ENCODE data around the gene DIAPH1. TPM values are rescaled to one million over a fixed set of nuclear protein-coding genes. Genes with fewer than 3 reads are reported as not detected.
A peak's percentile ranks its signal among the peaks of the same experiment; 100 is the strongest.

The DIAPH1 gene
- total RNA-seq, 3 donors from 2014 or later: 58.8 to 64.8 (median 63.6) TPM

DNA sequence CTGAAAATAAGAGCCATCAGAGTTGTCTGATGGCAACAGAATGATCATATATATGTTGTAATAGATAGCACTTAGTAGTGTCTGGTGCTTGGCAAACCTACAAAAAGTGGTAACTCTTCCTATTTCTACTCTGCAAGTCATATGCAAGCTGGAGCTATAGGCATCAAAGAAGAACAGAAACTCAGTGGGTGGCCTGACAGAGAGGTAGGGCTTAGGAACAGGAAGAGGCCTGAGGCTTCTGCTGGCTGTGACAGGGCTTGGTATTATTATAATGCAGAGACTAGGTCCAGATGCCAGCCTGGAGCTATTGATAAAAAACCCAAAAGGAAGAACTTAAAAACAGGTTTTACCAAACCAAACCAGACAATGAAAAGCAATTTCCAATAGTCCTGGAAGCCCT lies 4.4 kb upstream of the DIAPH1 start:
- H3K27me3 ChIP-seq: no peaks in the 10 kb centered on the region
- intact Hi-C loops (cut with DNase I; ENCODE audit: low total_unique reads): no loop called here
- peak overlapping the region in 1 of 2 donors; percentile 9 for H3K27ac ChIP-seq
- H3K4me1 ChIP-seq: no peaks in the 10 kb centered on the region
- no peak for DNase-seq (ENCODE audit: low spot score in 2 of 2)
- H3K9me3 ChIP-seq: no peaks in the 10 kb centered on the region
- peaks cover 7% of the 10 kb centered on the region for H3K36me3 ChIP-seq
- no peak overlapping the region for H3K4me3 ChIP-seq
- TF ChIP-seq, protein P1, sequence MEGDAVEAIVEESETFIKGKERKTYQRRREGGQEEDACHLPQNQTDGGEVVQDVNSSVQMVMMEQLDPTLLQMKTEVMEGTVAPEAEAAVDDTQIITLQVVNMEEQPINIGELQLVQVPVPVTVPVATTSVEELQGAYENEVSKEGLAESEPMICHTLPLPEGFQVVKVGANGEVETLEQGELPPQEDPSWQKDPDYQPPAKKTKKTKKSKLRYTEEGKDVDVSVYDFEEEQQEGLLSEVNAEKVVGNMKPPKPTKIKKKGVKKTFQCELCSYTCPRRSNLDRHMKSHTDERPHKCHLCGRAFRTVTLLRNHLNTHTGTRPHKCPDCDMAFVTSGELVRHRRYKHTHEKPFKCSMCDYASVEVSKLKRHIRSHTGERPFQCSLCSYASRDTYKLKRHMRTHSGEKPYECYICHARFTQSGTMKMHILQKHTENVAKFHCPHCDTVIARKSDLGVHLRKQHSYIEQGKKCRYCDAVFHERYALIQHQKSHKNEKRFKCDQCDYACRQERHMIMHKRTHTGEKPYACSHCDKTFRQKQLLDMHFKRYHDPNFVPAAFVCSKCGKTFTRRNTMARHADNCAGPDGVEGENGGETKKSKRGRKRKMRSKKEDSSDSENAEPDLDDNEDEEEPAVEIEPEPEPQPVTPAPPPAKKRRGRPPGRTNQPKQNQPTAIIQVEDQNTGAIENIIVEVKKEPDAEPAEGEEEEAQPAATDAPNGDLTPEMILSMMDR (IDR thresholded peaks at IDR 0.05): no peak
- no peak for TF ChIP-seq POLR2A (IDR thresholded peaks at IDR 0.05)
- no peak for TF ChIP-seq POLR2AphosphoS5 (IDR thresholded peaks at IDR 0.05)

DNA sequence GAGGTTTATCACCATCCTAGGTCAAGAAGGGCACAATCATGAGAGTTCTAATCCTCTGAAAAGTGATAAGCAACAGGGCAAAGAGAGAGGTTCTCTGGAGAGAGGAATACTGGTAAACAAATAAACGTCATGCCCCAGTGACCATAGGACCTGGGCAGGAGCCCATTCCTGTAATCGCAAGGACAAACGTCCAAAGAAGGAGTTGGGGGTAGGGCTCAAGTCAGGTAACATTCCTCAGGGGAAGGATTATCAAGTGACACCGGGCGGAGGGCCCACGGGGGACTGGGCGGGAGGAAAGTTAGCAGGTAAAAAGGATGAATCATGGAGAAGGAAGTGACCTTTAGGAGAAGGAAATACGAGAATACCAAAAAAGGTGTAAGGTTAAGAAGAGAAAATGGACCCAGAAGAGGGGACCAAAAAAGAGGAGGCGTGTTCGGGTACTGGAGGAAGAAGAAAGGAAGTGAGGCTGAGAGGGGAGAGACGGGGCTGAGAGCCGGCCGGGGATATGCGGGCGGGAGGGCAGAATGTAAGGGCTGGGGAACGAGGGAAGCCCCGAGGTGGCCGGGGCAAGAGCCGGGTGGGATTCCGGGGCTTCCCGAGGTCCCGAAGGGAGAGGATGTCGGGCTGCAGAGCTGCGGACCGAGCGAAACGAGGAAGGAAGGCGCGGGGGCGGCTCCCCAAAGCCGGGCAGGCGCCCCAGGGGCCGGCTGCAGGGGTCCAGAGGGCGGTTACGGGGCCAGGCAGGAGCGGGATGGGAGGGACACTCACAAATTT lies 583 bp downstream of the DIAPH1 start:
- Histone ChIP-seq H3K27ac (peak overlapping the region; percentile 98), H3K27me3 (no peaks in the 10 kb centered on the region), H3K4me1 (no peaks in the 10 kb centered on the region), H3K9me3 (no peaks in the 10 kb centered on the region), H3K4me3 (peak overlapping the region; percentile 93 to 99 (median 98)), H3K36me3 (peaks cover 5% of the 10 kb centered on the region)
- DNase-seq (ENCODE audit: low spot score in 2 of 2): peak; percentile 67 to 70
- intact Hi-C loops (cut with DNase I; ENCODE audit: low total_unique reads): no loop called here
- TF ChIP-seq POLR2AphosphoS5 (IDR thresholded peaks at IDR 0.05) (peak in 2 of 3 donors; percentile 47 to 59), POLR2A (IDR thresholded peaks at IDR 0.05) (no peak)
- TF ChIP-seq, protein P1 (IDR thresholded peaks at IDR 0.05): no peak

GRCh38 chr5:141617682-141618029 lies 1.1 kb downstream of the DIAPH1 start:
- TF ChIP-seq, protein P1 (IDR thresholded peaks at IDR 0.05): no peak
- no peak for TF ChIP-seq POLR2A (IDR thresholded peaks at IDR 0.05)
- TF ChIP-seq POLR2AphosphoS5 (IDR thresholded peaks at IDR 0.05): no peak
- no peaks in the 10 kb centered on the region for H3K9me3 ChIP-seq
- DNase-seq (ENCODE audit: low spot score in 2 of 2): no peak
- peak overlapping the region; percentile 98 for H3K27ac ChIP-seq
- peaks cover 5% of the 10 kb centered on the region for H3K36me3 ChIP-seq
- intact Hi-C loops (cut with DNase I; ENCODE audit: low total_unique reads): no loop called here
- no peaks in the 10 kb centered on the region for H3K27me3 ChIP-seq
- H3K4me1 ChIP-seq: no peaks in the 10 kb centered on the region
- peak overlapping the region; percentile 93 to 99 (median 98) for H3K4me3 ChIP-seq

- peaks cover 5% of the 10 kb centered on the region for H3K36me3 ChIP-seq
- H3K4me3 ChIP-seq: peak overlapping the region; percentile 93 to 99 (median 98)
- H3K9me3 ChIP-seq: no peaks in the 10 kb centered on the region
- H3K4me1 ChIP-seq: no peaks in the 10 kb centered on the region
- intact Hi-C loops (cut with DNase I; ENCODE audit: low total_unique reads): no loop called here
- H3K27me3 ChIP-seq: no peaks in the 10 kb centered on the region
- DNase-seq (ENCODE audit: low spot score in 2 of 2): no peak
- TF ChIP-seq POLR2A (IDR thresholded peaks at IDR 0.05) (no peak), POLR2AphosphoS5 (IDR thresholded peaks at IDR 0.05) (no peak)
- TF ChIP-seq, protein P1 (IDR thresholded peaks at IDR 0.05): no peak
- H3K27ac ChIP-seq: peak overlapping the region; percentile 98
These were observed 1.7 kb downstream of the DIAPH1 start for GRCh38 chr5:141617128-141617527.

DNA sequence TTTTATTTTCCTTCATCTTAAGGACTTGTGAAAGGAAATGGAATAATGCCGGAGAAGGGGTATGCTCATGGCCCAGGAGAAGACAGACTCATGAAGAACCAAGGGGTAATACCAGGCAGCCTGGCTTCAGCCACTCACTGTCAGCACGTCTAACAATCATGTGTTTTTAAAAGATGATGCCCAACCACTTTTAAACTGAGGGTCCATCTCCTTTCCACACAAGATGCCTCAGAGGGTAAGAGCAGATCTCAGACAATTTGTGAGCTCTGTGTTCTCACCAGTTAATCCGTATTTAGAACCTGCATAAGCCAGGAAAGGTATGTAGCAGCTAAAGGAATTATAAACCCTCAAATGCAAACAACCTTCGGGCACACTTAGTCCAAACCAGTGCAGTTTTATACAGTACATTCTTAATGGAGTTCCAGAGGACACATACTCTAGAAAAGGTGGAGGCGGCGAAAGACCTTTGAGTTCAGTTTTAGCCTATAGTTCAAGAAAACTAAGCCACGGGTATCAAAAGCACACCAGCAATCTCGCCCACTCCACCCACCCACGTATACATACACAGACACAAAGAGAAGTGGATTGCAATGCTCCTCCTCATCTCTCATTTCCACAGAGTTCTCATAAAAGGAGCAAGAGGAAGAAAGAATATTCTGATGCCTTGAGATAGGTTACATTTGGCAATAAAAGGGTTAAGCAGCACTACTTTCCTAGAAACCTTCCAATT lies 2.6 kb downstream of the DIAPH1 start:
- peak overlapping the region in 1 of 3 donors; percentile 93 for H3K4me3 ChIP-seq
- no peaks in the 10 kb centered on the region for H3K9me3 ChIP-seq
- H3K36me3 ChIP-seq: peaks cover 3% of the 10 kb centered on the region
- H3K27me3 ChIP-seq: no peaks in the 10 kb centered on the region
- TF ChIP-seq, protein P1 (IDR thresholded peaks at IDR 0.05): no peak
- TF ChIP-seq POLR2A (IDR thresholded peaks at IDR 0.05): no peak
- TF ChIP-seq POLR2AphosphoS5 (IDR thresholded peaks at IDR 0.05): no peak
- no peaks in the 10 kb centered on the region for H3K4me1 ChIP-seq
- intact Hi-C loops (cut with DNase I; ENCODE audit: low total_unique reads): no loop called here
- no peak for DNase-seq (ENCODE audit: low spot score in 2 of 2)
- H3K27ac ChIP-seq: peak overlapping the region; percentile 98

All from breast epithelium (tissue), 4 donors.